SU-DHL-6 (cell line): Measurements from ENCODE around the gene PLA2G4B.

Experiments used
- H2AFZ ChIP-seq: fragments of 200-600 bp; sonication (generic); 2 replicates; pipeline ENCODE4 v1.6.1; 2014; ENCODE audit warnings: low read depth, mild to moderate bottlenecking, moderate library complexity, mixed read lengths, antibody characterized with exemption, low read length; ENCODE audit not compliant: severe bottlenecking
- H3F3A ChIP-seq: fragments of 200-600 bp; shearing (Covaris generic); 2 replicates; pipeline ENCODE4 v1.6.0; 2016; ENCODE audit warnings: antibody characterized with exemption, mild to moderate bottlenecking; ENCODE audit not compliant: insufficient read depth
- H3K27ac ChIP-seq: fragments of 200-600 bp; sonication (generic); 2 replicates; pipeline ENCODE4 v1.5.1; 2016; ENCODE audit warnings: low read depth, mild to moderate bottlenecking, low read length, moderate library complexity, mixed read lengths
- H3K27me3 ChIP-seq: fragments of 200-600 bp; sonication (generic), shearing (Covaris generic); 2 replicates; pipeline ENCODE4 v1.6.0; 2014; ENCODE audit warnings: mild to moderate bottlenecking, low read length
- H3K36me3 ChIP-seq: fragments of 200-600 bp; sonication (generic); 2 replicates; pipeline ENCODE4 v1.6.1; 2014; ENCODE audit warnings: mild to moderate bottlenecking, low read length, mixed read lengths
- H3K4me2 ChIP-seq: fragments of 300-600, 200-600 bp; shearing (Covaris generic), sonication (generic); 2 replicates; pipeline ENCODE4 v1.6.0; 2014; ENCODE audit warnings: low read length, low read depth, mild to moderate bottlenecking; ENCODE audit not compliant: poor library complexity, severe bottlenecking
- H3K4me3 ChIP-seq: fragments of 200-600 bp; sonication (generic); 2 replicates; pipeline ENCODE4 v1.5.1; 2014; ENCODE audit warnings: antibody characterized with exemption, low read length, mild to moderate bottlenecking, mixed read lengths; ENCODE audit not compliant: insufficient read depth, poor library complexity, severe bottlenecking
- H3K79me2 ChIP-seq: fragments of 200-600 bp; sonication (generic); 2 replicates; pipeline ENCODE4 v1.6.1; 2014; ENCODE audit warnings: mild to moderate bottlenecking, low read length, moderate library complexity; ENCODE audit not compliant: insufficient read depth
- H3K9ac ChIP-seq: fragments of 200-600 bp; sonication (generic); 2 replicates; pipeline ENCODE4 v1.7.0; 2014; ENCODE audit warnings: mild to moderate bottlenecking, low read length
- H3K9me2 ChIP-seq: fragments of 200-600 bp; sonication (generic); replicated peaks from 2 replicates; pipeline ENCODE4 v1.6.1; 2014; ENCODE audit warnings: low read length; ENCODE audit not compliant: insufficient read depth
- H3K9me3 ChIP-seq: fragments of 200-600 bp; sonication (generic); 2 replicates; pipeline ENCODE4 v1.6.1; 2014; ENCODE audit warnings: low read length, mixed read lengths; ENCODE audit not compliant: insufficient read depth
- H4K20me1 ChIP-seq: fragments of 200-600 bp; sonication (generic); 2 replicates; pipeline ENCODE4 v1.6.1; 2014; ENCODE audit warnings: low read depth, mild to moderate bottlenecking, antibody characterized with exemption, low read length, moderate library complexity, mixed read lengths
- CTCF ChIP-seq: fragments of 200-600 bp; sonication (generic); IDR thresholded peaks from one replicate; pipeline ENCODE4 v1.5.1; 2017; ENCODE audit warnings: antibody characterized with exemption, mild to moderate bottlenecking, low read length, moderate library complexity; ENCODE audit not compliant: insufficient read depth, poor library complexity, severe bottlenecking
- EZH2phosphoT487 ChIP-seq: fragments of 200-600 bp; sonication (generic), shearing (Covaris generic); conservative IDR thresholded peaks from 2 replicates; pipeline ENCODE4 v1.6.1; 2018; ENCODE audit warnings: mild to moderate bottlenecking, antibody characterized with exemption, low read length, moderate library complexity, mixed read lengths

Gene PLA2G4B

GRCh38 chr15:41860049-41860828, 21.6 kb downstream of the PLA2G4B start:
- Histone ChIP-seq H3K27me3 (no peaks in the 10 kb centered on the region), H3K9me3 (no peaks in the 10 kb centered on the region), H3K27ac (no peak overlapping the region), H3K36me3 (no peaks in the 10 kb centered on the region), H3K4me2 (no peak overlapping the region), H3K9ac (no peak overlapping the region), H3K4me3 (no peak overlapping the region), H3K9me2 (no peaks in the 10 kb centered on the region), H3F3A (no peaks in the 10 kb centered on the region), H4K20me1 (no peaks in the 10 kb centered on the region), H2AFZ (no peak overlapping the region), H3K79me2 (no peaks in the 10 kb centered on the region)
- TF ChIP-seq EZH2phosphoT487 (no peak), CTCF (no peak)

DNA sequence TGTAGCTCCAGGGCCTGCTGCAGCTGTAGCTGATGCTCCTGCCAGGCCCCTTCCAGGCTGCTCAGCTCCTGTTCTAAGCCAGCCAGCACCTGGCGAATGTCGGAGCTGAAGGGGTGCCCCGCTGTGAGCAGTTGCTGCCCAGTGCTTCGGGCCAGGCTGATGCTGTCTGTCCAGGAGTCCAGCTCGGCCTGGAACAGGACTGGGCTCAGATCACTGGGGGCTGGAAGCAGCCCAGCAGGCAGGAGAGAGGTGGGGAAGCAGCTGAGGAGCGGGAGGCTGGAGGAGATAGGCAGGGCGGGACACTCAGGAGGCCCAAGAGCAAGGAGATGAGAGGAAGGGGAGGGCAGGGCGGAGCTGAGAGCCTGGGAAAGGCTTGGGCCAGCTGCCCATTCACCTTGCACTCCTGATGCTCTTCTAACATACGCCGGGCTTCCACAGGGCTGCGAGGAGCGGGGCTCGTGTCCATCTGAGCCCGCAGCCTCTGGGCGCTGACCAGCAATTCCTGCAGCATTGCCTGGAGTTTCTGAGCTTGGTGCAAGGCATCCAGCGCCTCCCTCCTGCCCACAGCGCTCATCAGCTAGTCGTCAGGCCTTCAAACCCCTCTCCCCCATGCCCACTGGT, 23.2 kb downstream of the PLA2G4B start:
- no peak overlapping the region for H3K27ac ChIP-seq
- H3K36me3 ChIP-seq: no peaks in the 10 kb centered on the region
- no peaks in the 10 kb centered on the region for H3F3A ChIP-seq
- H3K27me3 ChIP-seq: no peaks in the 10 kb centered on the region
- H4K20me1 ChIP-seq: no peaks in the 10 kb centered on the region
- H3K4me2 ChIP-seq: no peak overlapping the region
- H3K9me3 ChIP-seq: no peaks in the 10 kb centered on the region
- H3K4me3 ChIP-seq: no peak overlapping the region
- no peak overlapping the region for H2AFZ ChIP-seq
- no peaks in the 10 kb centered on the region for H3K79me2 ChIP-seq
- H3K9me2 ChIP-seq: no peaks in the 10 kb centered on the region
- H3K9ac ChIP-seq: no peak overlapping the region
- TF ChIP-seq EZH2phosphoT487 (no peak), CTCF (no peak)

DNA sequence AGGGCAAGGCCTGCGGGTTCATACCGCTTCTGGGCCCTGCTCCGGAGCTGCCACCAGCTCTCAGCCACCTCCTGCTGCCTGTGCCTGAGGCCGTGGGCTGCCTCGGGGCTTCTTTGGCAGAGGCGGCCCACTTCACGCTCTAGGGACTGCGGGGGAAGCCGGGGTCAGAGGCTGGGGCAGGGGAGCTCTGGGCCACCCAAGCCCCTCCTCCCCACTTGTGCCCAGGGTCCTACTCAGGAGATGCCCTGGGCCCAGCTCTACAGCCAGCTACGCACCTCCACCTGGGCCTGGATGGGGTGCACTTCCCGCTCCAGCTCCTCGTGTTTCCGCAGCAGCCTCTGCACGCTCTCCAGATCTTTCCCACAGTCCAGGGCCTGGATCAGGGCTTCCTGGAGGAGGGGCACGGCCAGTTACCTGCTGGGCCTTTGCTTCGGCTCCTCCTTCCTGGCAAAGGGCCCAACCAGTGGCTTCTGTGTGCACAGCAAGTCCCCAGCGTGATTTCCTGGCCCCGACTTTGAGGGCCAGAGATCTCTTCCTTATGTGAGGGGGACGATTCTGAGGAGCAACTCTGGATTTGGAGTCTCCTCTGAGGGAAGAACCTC, 24.0 kb downstream of the PLA2G4B start:
- no peaks in the 10 kb centered on the region for H4K20me1 ChIP-seq
- no peaks in the 10 kb centered on the region for H3K9me2 ChIP-seq
- no peak overlapping the region for H3K27ac ChIP-seq
- H3K9ac ChIP-seq: no peak overlapping the region
- no peaks in the 10 kb centered on the region for H3K36me3 ChIP-seq
- no peaks in the 10 kb centered on the region for H3K9me3 ChIP-seq
- H3K4me2 ChIP-seq: no peak overlapping the region
- H2AFZ ChIP-seq: no peak overlapping the region
- no peaks in the 10 kb centered on the region for H3K79me2 ChIP-seq
- no peak for TF ChIP-seq EZH2phosphoT487
- TF ChIP-seq CTCF: no peak
- no peaks in the 10 kb centered on the region for H3K27me3 ChIP-seq
- no peaks in the 10 kb centered on the region for H3F3A ChIP-seq
- H3K4me3 ChIP-seq: no peak overlapping the region
